Upper lobe of right lung (tissue), 1 donor: ENCODE results near the gene LMAN1L. TPM values are rescaled to one million over a fixed set of nuclear protein-coding genes. Genes with fewer than 3 reads are reported as not detected.

Experiments used
- ATAC-seq: fragments of 200-7000 bp; cut with Tn5 transposase; one replicate; pipeline ENCODE4 v1.9.1; 2020; ENCODE audit warnings: mild to moderate bottlenecking, moderate library complexity
- DNase-seq: peaks from one replicate; pipeline ENCODE4 v3.0.0-alpha.2; 2020
- H3K27ac ChIP-seq: fragments of 200-600 bp; one replicate; pipeline ENCODE4 v1.8.0; 2022
- H3K27me3 ChIP-seq: fragments of 200-600 bp; one replicate; pipeline ENCODE4 v1.8.0; 2022; ENCODE audit warnings: mild to moderate bottlenecking
- H3K36me3 ChIP-seq: fragments of 200-600 bp; one replicate; pipeline ENCODE4 v1.8.0; 2022
- H3K4me1 ChIP-seq: fragments of 200-600 bp; one replicate; pipeline ENCODE4 v1.8.0; 2022
- H3K4me3 ChIP-seq: fragments of 200-600 bp; one replicate; pipeline ENCODE4 v1.8.0; 2022; ENCODE audit warnings: mild to moderate bottlenecking
- H3K9me3 ChIP-seq: fragments of 200-600 bp; one replicate; pipeline ENCODE4 v1.8.0; 2022
- intact Hi-C: fragments of 100-400 bp; cut with DNase I; formaldehyde crosslinking; loops from one replicate; pipeline ENCODE4 v1.11.0; 2022
- total RNA-seq: library from RNA; stranded (reverse); fragmentation: NEBNext Ultra II Directional; extraction: Animal tissue kit (Norgen Biotek cat#: 25700); gene quantifications from one replicate; pipeline ENCODE4 v1.2.1, GENCODE V29; 2021
- TF ChIP-seq, protein P1 (sequence below): fragments of 200-600 bp; IDR thresholded peaks from one replicate; pipeline ENCODE4 v1.8.0; 2022; ENCODE audit warnings: antibody characterized with exemption
- donor health status: DM: no; HTN: yes; CAD: no; lungs with severe emphysema.

The LMAN1L gene
- total RNA-seq, 1 donor from 2014 or later: not detected

DNA sequence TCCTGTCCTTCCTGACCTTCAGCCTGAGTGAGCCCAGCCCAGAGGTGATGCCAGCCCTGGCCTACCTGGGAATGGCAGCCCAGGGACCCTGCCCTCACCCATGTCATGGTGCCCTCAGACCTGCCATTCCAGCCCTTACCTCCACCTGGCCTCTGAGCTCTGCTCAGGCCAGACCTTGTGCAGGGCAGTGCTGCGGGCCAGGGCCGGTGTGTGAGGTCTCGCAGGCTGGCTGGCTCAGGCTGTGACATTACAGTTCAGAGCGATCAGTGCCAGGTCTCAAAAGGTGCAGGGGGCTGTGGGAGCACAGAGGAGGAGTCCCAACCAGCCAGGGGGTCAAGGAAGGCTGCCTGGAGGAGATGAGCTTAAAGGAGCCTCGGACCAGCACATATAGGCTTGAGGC lies 7.4 kb downstream of the LMAN1L start:
- Histone ChIP-seq H3K4me3 (no peak overlapping the region), H3K36me3 (no peaks in the 10 kb centered on the region), H3K4me1 (no peaks in the 10 kb centered on the region), H3K9me3 (no peaks in the 10 kb centered on the region), H3K27ac (no peak overlapping the region), H3K27me3 (no peaks in the 10 kb centered on the region)
- DNase-seq (no peak), ATAC-seq (no peak)
- TF ChIP-seq, protein P1, sequence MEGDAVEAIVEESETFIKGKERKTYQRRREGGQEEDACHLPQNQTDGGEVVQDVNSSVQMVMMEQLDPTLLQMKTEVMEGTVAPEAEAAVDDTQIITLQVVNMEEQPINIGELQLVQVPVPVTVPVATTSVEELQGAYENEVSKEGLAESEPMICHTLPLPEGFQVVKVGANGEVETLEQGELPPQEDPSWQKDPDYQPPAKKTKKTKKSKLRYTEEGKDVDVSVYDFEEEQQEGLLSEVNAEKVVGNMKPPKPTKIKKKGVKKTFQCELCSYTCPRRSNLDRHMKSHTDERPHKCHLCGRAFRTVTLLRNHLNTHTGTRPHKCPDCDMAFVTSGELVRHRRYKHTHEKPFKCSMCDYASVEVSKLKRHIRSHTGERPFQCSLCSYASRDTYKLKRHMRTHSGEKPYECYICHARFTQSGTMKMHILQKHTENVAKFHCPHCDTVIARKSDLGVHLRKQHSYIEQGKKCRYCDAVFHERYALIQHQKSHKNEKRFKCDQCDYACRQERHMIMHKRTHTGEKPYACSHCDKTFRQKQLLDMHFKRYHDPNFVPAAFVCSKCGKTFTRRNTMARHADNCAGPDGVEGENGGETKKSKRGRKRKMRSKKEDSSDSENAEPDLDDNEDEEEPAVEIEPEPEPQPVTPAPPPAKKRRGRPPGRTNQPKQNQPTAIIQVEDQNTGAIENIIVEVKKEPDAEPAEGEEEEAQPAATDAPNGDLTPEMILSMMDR: no peak
- intact Hi-C loops: no loop called here

GRCh38 chr15:74821091-74821789 lies 8.6 kb downstream of the LMAN1L start:
- no peak overlapping the region for H3K4me3 ChIP-seq
- intact Hi-C loops: no loop called here
- no peaks in the 10 kb centered on the region for H3K4me1 ChIP-seq
- H3K27me3 ChIP-seq: no peaks in the 10 kb centered on the region
- no peak for ATAC-seq
- TF ChIP-seq, protein P1: no peak
- H3K27ac ChIP-seq: no peak overlapping the region
- no peaks in the 10 kb centered on the region for H3K9me3 ChIP-seq
- no peak for DNase-seq
- H3K36me3 ChIP-seq: no peaks in the 10 kb centered on the region

GRCh38 chr15:74821790-74822158 lies 9.1 kb downstream of the LMAN1L start:
- TF ChIP-seq, protein P1: no peak
- no peak for ATAC-seq
- H3K4me3 ChIP-seq: no peak overlapping the region
- intact Hi-C loops: no loop called here
- no peaks in the 10 kb centered on the region for H3K9me3 ChIP-seq
- H3K4me1 ChIP-seq: no peaks in the 10 kb centered on the region
- no peak for DNase-seq
- H3K27ac ChIP-seq: no peak overlapping the region
- peaks cover 3% of the 10 kb centered on the region for H3K27me3 ChIP-seq
- no peaks in the 10 kb centered on the region for H3K36me3 ChIP-seq

DNA sequence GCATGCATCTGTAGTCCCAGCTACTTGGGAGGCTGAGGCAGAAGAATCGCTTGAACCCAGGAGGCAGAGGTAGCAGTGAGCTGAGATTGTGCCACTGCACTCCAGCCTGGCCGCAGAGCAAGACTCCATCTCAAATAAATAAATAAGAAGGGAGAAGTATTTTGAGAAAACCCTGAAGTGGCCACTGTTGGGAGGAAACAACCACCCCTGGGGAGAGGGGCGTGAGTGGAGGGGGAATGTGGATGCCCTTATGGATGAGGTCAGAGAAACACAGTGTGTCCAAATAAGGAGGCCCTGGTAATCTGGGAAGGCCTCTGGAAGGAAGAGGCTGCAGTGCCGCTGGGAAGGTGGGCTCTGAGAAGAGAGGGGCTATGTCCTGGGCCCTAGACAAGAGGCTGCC lies 9.6 kb downstream of the LMAN1L start:
- TF ChIP-seq, protein P1: no peak
- Histone ChIP-seq H3K4me1 (no peaks in the 10 kb centered on the region), H3K27ac (no peak overlapping the region), H3K27me3 (peaks cover 8% of the 10 kb centered on the region), H3K4me3 (no peak overlapping the region), H3K9me3 (no peaks in the 10 kb centered on the region), H3K36me3 (no peaks in the 10 kb centered on the region)
- intact Hi-C loops: no loop called here
- ATAC-seq: no peak
- DNase-seq: no peak

DNA sequence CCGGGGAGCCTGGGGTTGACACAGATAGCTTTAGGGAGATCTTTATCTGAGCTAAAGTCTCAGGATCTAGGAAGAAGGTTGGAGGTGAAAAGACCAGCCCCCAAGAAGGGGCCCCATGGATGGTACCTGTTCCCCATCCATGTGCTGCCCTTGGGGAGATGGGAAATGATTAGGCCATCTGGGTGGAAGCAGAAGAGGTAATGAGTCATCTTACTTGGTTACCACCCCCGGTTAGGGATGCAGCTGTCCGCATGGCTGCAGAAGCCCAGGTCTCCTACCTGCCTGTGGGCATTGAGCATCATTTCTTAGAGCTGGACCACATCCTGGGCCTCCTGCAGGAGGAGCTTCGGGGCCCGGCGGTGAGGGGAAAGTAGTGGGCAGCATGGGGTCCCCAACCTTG lies 10.7 kb downstream of the LMAN1L start:
- intact Hi-C loops: no loop called here
- TF ChIP-seq, protein P1: no peak
- ATAC-seq (no peak), DNase-seq (no peak)
- no peaks in the 10 kb centered on the region for H3K36me3 ChIP-seq
- H3K27me3 ChIP-seq: peaks cover 18% of the 10 kb centered on the region
- H3K4me3 ChIP-seq: no peak overlapping the region
- no peaks in the 10 kb centered on the region for H3K9me3 ChIP-seq
- H3K4me1 ChIP-seq: no peaks in the 10 kb centered on the region
- no peak overlapping the region for H3K27ac ChIP-seq

GRCh38 chr15:74824976-74825375 lies 12.3 kb downstream of the LMAN1L start:
- Histone ChIP-seq H3K4me3 (no peak overlapping the region), H3K9me3 (no peaks in the 10 kb centered on the region), H3K27me3 (peaks cover 25% of the 10 kb centered on the region), H3K36me3 (no peaks in the 10 kb centered on the region), H3K27ac (no peak overlapping the region), H3K4me1 (no peaks in the 10 kb centered on the region)
- no peak for ATAC-seq
- DNase-seq: no peak
- TF ChIP-seq, protein P1: no peak
- intact Hi-C loops: no loop called here
